Esophagus (tissue), 2 donors: ENCODE results near the gene SLC17A6. TPM values are rescaled to one million over a fixed set of nuclear protein-coding genes. Genes with fewer than 3 reads are reported as not detected.

Source experiments
- H3K27ac ChIP-seq, 2 donors: one replicate each; pipeline ENCODE4 v1.5.1; 2013; ENCODE audit warnings: low read depth in 2 of 2, mild to moderate bottlenecking in 2 of 2, inconsistent platforms in 1 of 2, low read length in 1 of 2, moderate library complexity in 1 of 2
- H3K27me3 ChIP-seq, 2 donors: one replicate each; pipeline ENCODE4 v1.6.1; 2013; ENCODE audit warnings: low read length in 2 of 2, control low read depth in 1 of 2, mild to moderate bottlenecking in 1 of 2; ENCODE audit not compliant: insufficient read depth in 2 of 2, control insufficient read depth in 1 of 2
- H3K36me3 ChIP-seq, 2 donors: one replicate each; pipeline ENCODE4 v1.6.1; 2013; ENCODE audit warnings: low read length in 1 of 2; ENCODE audit not compliant: control insufficient read depth in 2 of 2, insufficient read depth in 2 of 2
- H3K4me1 ChIP-seq, 2 donors: one replicate each; pipeline ENCODE4 v1.6.1; 2013; ENCODE audit warnings: low read length in 1 of 2; ENCODE audit not compliant: control insufficient read depth in 2 of 2, insufficient read depth in 2 of 2
- H3K4me3 ChIP-seq, 2 donors: one replicate each; pipeline ENCODE4 v1.5.1; 2013; ENCODE audit warnings: low read length in 2 of 2, mild to moderate bottlenecking in 2 of 2, low read depth in 1 of 2, moderate library complexity in 1 of 2
- H3K9me3 ChIP-seq, 2 donors: one replicate each; pipeline ENCODE4 v1.6.1; 2013; ENCODE audit warnings: mild to moderate bottlenecking in 2 of 2, low read depth in 1 of 2, low read length in 1 of 2, moderate library complexity in 1 of 2; ENCODE audit not compliant: control insufficient read depth in 2 of 2, insufficient read depth in 1 of 2
- WGBS, 2 donors: extraction: QIAGEN DNeasy Blood & Tissue Kit; methylation state at CpG; one replicate each; pipeline ENCODE4 v1.1.7; 2013; 5-methylcytosine and 5-hydroxymethylcytosine counted together
- polyA plus RNA-seq, 2 donors: library from polyadenylated mRNA; stranded (reverse); fragments of 200-250 nt; gene quantifications; one replicate each; pipeline ENCODE4 v1.2.3, GENCODE V29; 2013
- donor health status: healthy with polysubstance abuse.
- donor health status: Bipolar disorder and iron deficiency.

SLC17A6 gene
- polyA plus RNA-seq, 2 donors, result not detected

DNA sequence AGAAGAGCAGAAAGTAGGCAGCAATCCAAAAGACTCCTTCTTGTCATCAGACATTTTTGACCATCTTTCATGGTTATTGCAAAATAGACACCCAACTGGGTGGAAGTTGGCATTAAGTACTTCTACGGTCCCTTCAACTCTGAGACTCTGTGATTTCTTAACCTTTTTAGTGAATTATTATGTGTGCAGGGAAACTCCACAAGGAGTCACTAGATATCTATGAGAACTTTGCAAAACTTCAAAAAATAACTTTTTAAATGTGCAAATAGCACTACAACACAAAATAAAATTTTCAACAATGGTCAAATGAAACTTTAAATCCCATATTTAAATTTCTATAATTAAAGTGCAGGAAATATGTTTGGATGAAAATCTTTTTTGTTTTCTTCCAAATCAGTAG is 88.7 kb downstream of the SLC17A6 start:
- Histone ChIP-seq H3K36me3 (no peaks in the 10 kb centered on the region), H3K9me3 (no peaks in the 10 kb centered on the region), H3K4me3 (no peak overlapping the region), H3K27me3 (no peaks in the 10 kb centered on the region), H3K27ac (no peak overlapping the region), H3K4me1 (no peaks in the 10 kb centered on the region)
- WGBS, 2 donors, result 72 to 75% methylated on average over 1 of the region's 1 CpG

Other genes with a start within 250 kb of the SLC17A6 start
- gene ANO5, start 145.3 kb upstream of the SLC17A6 start, polyA plus RNA-seq, result under 1 TPM; 0.16 to 0.31 TPM